NCI-H226 (cell line): ENCODE measurements around the gene SLC30A4.

ENCODE experiments used
- DNase-seq: peaks from one replicate; pipeline ENCODE4 v3.0.0-alpha.2; 2015

SLC30A4 gene

DNA sequence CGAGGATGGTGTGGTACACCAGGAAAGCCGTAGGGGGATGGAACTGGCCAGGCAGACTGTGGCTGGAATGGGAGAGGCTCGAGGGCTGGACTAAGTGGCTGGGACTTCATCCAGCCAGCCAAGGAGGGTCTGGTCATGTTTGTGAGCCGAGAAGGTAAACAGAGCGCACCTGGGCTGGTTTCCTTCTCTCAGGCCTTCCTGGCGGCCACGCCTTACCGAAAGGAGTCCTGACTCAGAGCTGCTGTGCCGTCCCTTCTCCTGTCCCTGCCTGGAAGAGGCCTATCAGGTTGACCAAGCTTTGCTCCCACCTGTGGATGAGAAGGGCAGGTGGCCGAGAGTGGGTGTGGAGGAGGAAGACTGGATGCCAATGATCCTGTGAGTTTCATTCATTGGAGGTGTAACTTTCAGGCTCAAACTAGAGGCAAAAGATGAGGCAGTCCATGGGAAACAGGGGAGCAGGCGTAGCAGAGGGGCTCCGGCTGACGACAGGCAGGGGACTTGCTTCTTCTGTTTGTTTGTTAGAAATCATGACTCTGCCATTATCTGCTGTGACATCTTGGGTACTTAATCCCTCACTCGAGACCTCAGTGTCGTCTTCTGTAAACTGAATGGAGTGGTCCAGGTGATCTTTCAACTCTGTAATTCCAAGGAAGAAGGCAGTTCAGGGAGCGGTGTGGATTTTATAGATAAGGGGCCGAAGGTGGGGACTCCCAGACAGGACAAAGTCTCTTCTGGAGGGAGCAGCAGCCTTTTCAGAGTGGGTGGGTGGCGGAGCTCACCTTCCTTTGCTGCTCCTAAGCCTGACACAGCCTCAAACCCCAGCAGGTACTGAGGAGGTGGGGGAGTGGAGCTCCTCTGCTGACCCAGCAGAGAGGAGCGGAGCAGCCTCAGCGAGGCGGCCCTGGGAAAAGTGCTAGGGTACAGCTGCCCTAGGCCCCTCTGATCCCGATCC, 72.4 kb downstream of the SLC30A4 start:
- no peak for DNase-seq

DNA sequence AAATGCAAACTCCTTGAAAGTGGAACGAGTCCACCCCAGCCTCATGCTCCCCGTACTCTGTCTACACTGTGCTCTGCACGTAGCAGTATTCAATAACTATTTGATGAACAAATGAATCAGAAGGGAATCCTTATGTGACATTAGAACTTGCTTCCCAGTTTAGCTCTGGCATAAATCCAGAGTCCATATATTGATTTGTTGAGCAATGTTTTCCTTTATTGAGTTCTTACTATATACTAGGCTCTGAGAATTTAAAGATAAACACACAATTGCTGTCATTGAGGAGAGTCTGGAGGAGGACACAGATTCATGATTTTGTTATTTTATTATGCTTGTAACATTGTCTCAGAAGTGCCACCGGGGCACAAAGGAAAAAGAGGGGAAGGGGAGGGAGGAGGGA, 73.2 kb downstream of the SLC30A4 start:
- DNase-seq: no peak

DNA sequence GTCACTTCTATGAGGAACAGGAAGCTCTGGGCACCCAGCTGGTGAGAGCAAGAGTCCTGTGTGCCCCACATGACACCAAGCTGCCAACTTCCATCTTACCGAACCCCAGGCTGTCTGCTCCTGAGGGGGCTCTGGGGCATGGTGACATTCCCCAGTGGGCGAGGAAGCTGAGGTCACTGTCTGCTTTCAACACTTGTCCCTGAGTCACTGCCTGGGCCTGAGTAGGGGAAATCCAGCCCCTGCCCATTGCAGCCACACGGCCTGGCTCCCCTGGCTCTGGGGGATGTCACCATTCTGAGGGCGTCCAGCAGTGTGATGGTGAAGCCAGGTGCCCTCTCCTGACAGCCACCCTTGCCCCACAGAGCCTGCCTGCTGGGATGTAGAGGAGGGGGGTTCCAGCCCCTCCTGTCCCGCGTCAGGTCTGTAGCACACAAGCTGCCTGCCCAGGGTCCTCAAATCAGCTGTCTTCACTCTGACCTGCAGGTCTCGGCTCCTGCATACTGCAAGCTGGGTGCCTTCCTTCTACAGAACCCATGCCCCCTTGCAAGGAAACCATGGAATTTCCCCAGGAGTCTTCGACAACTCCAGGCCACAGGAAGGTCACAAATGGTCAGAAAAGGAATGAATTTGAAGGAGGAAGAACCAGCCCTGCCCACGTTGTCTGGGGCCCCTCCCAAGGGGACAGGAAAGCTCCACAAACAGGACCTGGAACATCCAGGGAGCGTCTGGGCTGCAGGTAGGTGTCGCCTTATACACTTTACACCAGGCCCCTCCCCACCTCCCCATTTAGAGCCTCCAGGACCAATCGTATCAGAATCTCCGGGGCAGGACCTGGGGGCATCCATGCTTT, 74.3 kb downstream of the SLC30A4 start:
- DNase-seq: no peak

DNA sequence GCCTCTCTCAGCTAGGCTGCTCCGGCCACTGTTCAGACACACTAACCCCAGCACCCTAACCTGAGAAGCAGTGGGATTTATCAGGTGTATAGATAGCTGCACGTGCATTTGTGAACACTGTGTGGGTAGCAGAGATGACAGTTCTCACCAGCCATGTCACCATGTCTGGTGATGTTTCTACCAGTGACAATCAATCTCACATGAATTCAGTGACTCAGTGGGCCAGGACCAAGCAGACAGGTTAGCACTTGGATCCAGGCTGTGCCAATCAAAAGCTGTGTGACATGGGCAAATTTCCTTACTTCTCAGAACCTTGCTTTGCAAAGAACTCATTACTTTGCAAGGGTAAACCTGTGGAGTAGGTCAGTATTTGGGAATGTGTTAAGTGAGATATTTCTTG, 78.9 kb downstream of the SLC30A4 start:
- DNase-seq: no peak

DNA sequence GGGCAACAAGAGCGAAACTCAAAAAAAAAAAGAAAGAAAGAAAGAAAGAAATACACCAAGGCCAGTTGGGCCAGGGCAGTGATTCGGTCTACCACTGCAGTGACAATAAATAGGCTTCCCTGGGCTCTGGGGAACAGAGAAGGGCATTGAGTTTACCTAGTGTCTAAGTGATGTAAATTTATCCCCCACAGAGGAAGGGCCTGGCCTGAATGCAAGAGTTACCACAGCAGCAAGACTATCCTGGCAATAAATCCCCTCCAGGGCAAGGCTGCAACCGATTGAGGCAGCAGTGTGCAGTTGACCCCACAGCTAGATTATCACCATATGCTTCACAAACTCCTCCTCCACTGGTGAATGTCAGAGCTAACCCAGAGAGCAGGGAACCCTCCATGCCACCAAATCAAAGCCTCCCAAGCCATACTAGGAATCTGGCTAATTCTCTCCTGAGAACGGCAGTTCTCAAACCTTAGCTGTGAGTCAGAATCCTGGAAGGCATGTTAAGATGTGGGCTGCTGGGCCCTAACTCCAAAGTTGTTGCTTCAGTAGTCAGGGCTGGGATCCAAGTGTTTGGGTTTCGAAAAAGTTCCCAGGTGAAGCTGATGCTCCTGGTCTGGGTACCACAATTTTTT, 79.9 kb downstream of the SLC30A4 start:
- peak; percentile 83 for DNase-seq

DNA sequence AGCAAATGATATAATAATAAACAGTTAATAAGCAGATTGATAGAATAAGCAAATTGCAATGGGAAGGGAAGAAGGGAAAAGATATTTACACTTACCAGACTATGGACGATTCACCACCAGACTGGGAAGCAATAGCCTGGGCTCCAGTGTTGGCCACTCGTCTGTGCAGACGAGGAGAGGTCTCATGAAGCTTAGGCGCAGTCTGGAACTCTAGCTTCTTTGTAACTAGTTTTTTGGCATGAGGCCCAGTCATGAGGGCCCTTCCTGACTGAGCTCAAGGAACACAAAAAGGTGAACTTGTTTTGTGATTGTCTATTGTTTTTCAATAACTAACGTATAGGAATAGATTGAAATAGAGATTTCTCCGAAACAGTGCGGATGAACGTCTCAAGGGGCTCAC, 80.9 kb downstream of the SLC30A4 start:
- DNase-seq: no peak

DNA sequence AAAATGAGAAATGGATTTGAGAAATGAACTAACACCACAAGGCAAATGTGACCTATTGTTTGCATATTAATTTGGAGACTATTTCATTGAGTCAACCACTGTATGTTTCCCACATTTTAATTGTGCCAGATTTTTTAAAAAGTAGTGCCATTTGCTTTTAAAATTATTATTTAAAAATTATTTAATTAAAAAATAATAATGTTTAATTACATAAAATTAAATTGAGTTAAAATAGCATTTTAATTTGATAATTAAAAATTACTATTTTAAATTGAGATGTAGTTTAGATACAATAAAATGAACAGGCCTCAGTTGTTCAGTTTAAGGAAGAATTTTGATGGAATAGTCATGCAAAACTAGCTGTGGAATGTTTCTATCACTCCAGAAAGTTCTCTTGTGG, 81.5 kb downstream of the SLC30A4 start:
- no peak for DNase-seq

DNA sequence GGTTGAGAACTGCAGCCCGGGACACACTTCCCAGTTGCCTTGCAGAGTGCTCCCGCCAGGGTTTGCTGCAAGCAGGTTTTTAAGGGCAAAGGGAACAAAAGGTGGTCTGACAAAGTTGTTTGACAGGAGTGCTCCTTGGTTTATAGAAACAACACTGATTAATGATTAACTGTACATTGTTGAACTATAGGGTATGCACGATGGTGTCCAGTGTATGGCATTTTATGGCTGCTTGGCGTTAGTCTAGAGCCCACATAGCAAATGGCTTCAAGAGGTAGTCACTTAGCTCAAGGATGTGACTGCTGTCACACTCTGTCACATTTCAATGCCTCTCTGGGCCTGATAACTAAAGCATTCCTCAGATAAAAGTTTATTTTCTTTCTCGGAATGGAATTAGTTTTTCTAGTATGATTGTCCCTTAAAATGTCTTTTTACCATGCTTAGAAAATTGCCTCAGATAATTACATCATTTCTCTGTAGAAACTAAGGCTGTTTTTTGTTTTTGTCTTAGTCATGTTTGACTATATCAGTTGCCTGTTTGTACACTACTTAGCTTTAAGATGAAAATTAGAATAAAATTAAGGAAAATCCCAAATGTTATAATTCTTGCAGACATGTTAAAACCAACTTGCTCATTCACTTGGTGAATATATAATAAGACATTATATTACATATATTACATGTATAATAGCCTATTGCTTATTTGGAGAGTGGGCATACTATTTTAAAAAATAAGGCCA, 82.9 kb downstream of the SLC30A4 start:
- no peak for DNase-seq

DNA sequence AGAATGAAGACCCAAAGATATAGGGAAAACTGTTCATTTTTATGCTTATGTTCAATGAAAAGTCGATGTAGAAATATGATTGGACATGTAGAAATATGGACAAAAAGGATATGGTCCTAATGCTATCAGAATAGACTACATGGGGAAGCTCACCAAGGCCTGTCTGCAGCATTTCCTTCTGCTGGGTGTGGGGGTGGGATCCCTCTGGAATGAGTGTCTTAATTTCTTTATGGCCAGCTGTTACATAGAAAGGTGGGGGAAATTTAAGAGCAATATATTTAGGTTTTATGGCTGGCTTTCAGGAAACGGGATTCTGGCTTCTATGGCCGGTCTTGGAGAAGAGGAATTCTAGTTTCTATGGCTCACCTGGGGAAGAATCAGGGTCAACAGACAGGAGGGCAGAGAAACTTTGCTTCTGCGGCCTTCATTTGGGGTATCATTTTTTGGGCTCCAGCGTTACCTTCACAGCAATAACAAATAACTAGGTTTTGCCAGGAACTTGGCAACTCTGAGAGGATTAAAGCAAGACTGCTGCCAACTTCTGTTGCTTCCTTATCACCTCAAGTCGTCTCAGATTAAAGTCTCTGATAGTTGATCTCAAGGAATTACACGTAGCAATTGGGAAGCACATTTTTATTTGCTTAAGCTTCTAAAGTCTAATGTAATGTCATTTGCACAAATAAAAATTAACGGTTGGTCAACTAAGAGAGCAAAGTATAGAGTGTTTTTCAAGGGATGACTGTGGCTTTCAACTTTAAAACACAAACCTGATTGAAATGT, 87.2 kb downstream of the SLC30A4 start:
- no peak for DNase-seq

DNA sequence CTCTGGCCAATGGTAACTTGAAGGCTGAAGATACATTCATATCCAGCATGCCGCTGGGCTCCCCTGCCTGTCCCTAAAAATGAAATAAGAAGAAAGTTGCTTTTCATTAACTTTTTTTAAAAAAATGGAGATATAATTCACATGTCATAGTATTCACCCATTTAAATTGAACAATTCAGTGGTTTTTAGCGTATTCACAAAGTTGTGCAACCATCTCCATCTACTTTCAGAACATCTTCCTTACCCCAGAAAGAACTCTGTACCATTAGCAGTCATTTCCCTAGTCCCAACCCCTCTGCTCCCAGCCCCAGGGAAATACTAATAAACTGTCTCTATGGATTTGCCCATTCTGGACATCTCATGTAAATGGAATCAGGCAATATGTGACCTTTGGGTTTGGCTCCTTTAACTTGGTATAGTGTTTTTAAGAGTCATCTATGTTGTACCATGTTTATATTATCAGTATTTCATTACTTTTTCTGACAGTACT, 88.4 kb downstream of the SLC30A4 start:
- DNase-seq: no peak

DNA sequence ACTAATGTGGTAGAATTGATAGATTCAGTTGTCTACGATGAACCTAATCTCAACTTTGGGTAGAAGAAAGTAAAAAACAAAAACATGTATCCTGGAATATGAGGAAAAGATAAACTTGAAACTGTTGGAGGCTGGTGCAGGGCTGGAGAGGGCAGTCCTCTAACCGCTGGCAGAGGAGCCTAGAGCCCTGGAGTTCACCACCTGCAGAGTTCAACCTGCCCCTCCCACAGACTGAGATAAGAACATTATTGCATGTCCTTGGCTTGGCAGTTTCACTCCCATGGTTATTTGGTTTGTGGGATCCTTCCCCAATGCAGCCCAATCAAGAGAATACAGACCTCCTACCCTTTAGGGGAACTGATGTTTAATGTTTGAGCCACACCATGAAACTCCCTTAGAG, 91.0 kb downstream of the SLC30A4 start:
- DNase-seq: peak; percentile 20

DNA sequence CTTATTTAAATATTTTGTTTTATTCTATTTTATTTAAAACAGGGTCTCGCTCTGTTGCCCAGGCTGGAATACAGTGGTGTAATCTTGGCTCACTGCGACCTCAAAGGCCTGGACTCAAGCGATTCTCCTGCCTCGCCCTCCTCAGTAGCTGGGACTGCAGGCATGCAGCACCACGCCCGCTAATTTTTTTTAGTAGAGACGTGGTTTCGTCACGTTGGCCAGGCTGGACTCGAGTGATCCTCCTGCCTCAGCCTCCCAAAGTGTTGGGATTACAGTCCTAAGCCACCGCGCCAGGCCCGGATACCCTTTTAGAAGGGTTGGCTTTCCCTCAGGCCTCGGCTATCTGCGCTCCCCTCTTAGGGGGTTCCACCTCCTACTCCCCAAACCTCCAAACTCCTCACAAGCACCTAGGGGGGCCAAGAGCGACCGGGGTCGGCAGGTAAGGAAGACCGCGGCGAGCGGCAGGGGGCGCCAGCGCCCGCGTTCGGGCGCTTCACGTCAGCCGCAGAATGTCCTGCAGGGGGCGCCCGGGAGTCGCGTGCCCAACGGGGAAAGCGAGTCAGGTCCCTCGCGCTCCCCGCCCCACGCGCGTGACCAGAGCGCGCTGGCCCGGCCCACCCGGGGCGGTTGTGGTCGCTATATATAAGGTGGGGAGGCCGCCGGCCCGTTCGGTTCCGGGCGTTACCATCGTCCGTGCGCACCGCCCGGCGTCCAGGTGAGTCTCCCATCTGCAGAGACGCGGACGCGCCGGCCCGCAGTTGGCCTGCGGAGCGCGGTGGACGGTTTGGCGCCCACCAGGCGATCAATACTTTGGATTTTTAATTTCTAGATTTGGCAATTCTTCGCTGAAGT, 92.4 kb downstream of the SLC30A4 start:
- peak; percentile 31 for DNase-seq
